ENCODE measurements around the gene NUP210L. TPM values are rescaled to one million over a fixed set of nuclear protein-coding genes. Genes with fewer than 3 reads are reported as not detected.
A peak's percentile ranks its signal among the peaks of the same experiment; 100 is the strongest.

NUP210L gene
- total and polyA plus RNA-seq, 2 of the 13 experiments (the other 11 are each of a cell fraction or from before 2014, with no cell fraction given), result not detected

GRCh38 chr1:154183046-154183915 is 28.4 kb upstream of the NUP210L start (continued):
- peak; percentile 95 for TF ChIP-seq HDAC1 (CRISPR knock-in tag; IDR thresholded peaks at IDR 0.05)
- TF ChIP-seq ATRX (CRISPR knock-in tag; IDR thresholded peaks at IDR 0.05; ENCODE audit: borderline replicate concordance), result no peak
- TF ChIP-seq ISL2 (CRISPR knock-in tag; IDR thresholded peaks at IDR 0.05), result peak; percentile 71
- no peak for TF ChIP-seq SATB2 (CRISPR knock-in tag; IDR thresholded peaks at IDR 0.05)
- no peak for TF ChIP-seq ZBTB49 (CRISPR knock-in tag; IDR thresholded peaks at IDR 0.05; ENCODE audit: borderline replicate concordance)
- TF ChIP-seq FOSL1 (CRISPR knock-in tag; IDR thresholded peaks at IDR 0.05; ENCODE audit: borderline replicate concordance), result no peak
- TF ChIP-seq FOXK1 (CRISPR knock-in tag; IDR thresholded peaks at IDR 0.05; ENCODE audit: borderline replicate concordance, low read depth), result peak; percentile 87; the same call in 1 of the 2 replicates
- TF ChIP-seq ZBTB7A (CRISPR knock-in tag; IDR thresholded peaks at IDR 0.05), result peak; percentile 46; the same call in 1 of the 2 replicates
- no peak for TF ChIP-seq ZNF775 (CRISPR knock-in tag; IDR thresholded peaks at IDR 0.05; ENCODE audit: borderline replicate concordance)
- TF ChIP-seq ARNTL (CRISPR knock-in tag; IDR thresholded peaks at IDR 0.05), result no peak
- no peak for TF ChIP-seq SRSF4 (IDR thresholded peaks at IDR 0.05; ENCODE audit: low read depth, low read length, poor library complexity, severe bottlenecking)
- TF ChIP-seq ZNF589 (CRISPR knock-in tag; conservative IDR thresholded peaks at IDR 0.05), result 0 out of 2 replicates have a peak, but pooled peaks have one; percentile 67
- no peak for TF ChIP-seq TOE1 (CRISPR knock-in tag; IDR thresholded peaks at IDR 0.05)
- 0 out of 2 replicates have a peak, but pooled peaks have one; percentile 78 for TF ChIP-seq KLF9 (CRISPR knock-in tag; IDR thresholded peaks at IDR 0.05; ENCODE audit: low read depth)
- no peak for TF ChIP-seq EZH2 (conservative IDR thresholded peaks at IDR 0.05; ENCODE audit: low read depth, low read length)
- TF ChIP-seq TEAD3 (CRISPR knock-in tag; optimal IDR thresholded peaks at IDR 0.05; ENCODE audit: borderline replicate concordance), result peak; percentile 93
- TF ChIP-seq ZFAT (CRISPR knock-in tag; conservative IDR thresholded peaks at IDR 0.05), result no peak
- TF ChIP-seq ZNF562 (CRISPR knock-in tag; IDR thresholded peaks at IDR 0.05; ENCODE audit: borderline replicate concordance), result no peak
- 0 out of 2 replicates have a peak, but pooled peaks have one; percentile 9 for TF ChIP-seq KDM6A (CRISPR knock-in tag; IDR thresholded peaks at IDR 0.05; ENCODE audit: low read depth)
- no peak for TF ChIP-seq PBX2 (CRISPR knock-in tag; IDR thresholded peaks at IDR 0.05)
- TF ChIP-seq ARID5B (CRISPR knock-in tag; IDR thresholded peaks at IDR 0.05), result peak; percentile 52; the same call in 1 of the 2 replicates
- no peak for TF ChIP-seq CEBPB (IDR thresholded peaks at IDR 0.05; ENCODE audit: borderline replicate concordance, low read depth, low read length)
- no peak for TF ChIP-seq MAFF (IDR thresholded peaks at IDR 0.05; ENCODE audit: low read depth, low read length)

All from HepG2 (cell line).